ENCODE data around the gene CFAP92. TPM values are rescaled to one million over a fixed set of nuclear protein-coding genes. Genes with fewer than 3 reads are reported as not detected.
"Not testable (repeated sequence)": the region's sequence is repeated elsewhere in the genome, so short reads cannot be mapped to it uniquely, and the experiment has no call there.

The CFAP92 gene
- total and polyA plus RNA-seq, 11 donors, result 0.12 to 1.8 (median 0.36) TPM; not detected in 3

- DNase-seq (no peak), ATAC-seq (no peak)
- Histone ChIP-seq H3K36me3 (no peaks in the 10 kb centered on the region), H3K4me3 (no peak overlapping the region), H3K27ac (no peak overlapping the region), H3K27me3 (no peaks in the 10 kb centered on the region), H3K9me3 (peaks cover 0 to 8% (median 0%) of the 10 kb centered on the region in 12 donors), H3K4me1 (no peaks in the 10 kb centered on the region)
- no peak for TF ChIP-seq POLR2A (IDR thresholded peaks at IDR 0.05)
- intact Hi-C loops (cut with DNase I), result no loop called here
- WGBS, 4 donors, result 85 to 88% (median 87%) methylated on average over 6 to 12 of the region's 12 CpGs
Measured at GRCh38 chr3:128932516-128933212, 61.2 kb downstream of the CFAP92 start.

GRCh38 chr3:128931046-128931445 is 62.8 kb downstream of the CFAP92 start:
- Histone ChIP-seq H3K4me3 (no peak overlapping the region), H3K27ac (no peak overlapping the region), H3K27me3 (no peaks in the 10 kb centered on the region), H3K36me3 (no peaks in the 10 kb centered on the region), H3K4me1 (no peaks in the 10 kb centered on the region), H3K9me3 (peaks cover 0 to 8% (median 0%) of the 10 kb centered on the region in 12 donors)
- TF ChIP-seq CTCF (IDR thresholded peaks at IDR 0.05) (no peak), POLR2A (IDR thresholded peaks at IDR 0.05) (no peak)
- WGBS, 4 donors, result 83 to 91% (median 84%) methylated on average over 9 to 10 of the region's 10 CpGs
- intact Hi-C loops (cut with DNase I), result no loop called here
- DNase-seq (no peak), ATAC-seq (no peak)

- Histone ChIP-seq H3K27ac (no peak overlapping the region), H3K36me3 (no peaks in the 10 kb centered on the region), H3K27me3 (no peaks in the 10 kb centered on the region), H3K4me3 (no peak overlapping the region), H3K9me3 (peaks cover 0 to 15% (median 0%) of the 10 kb centered on the region in 12 donors), H3K4me1 (no peaks in the 10 kb centered on the region)
- 89 to 97% (median 93%) methylated on average over 3 of the region's 3 CpGs for WGBS, 4 donors
- TF ChIP-seq CTCF (IDR thresholded peaks at IDR 0.05), result no peak
- no peak for TF ChIP-seq POLR2A (IDR thresholded peaks at IDR 0.05)
- no peak for ATAC-seq
- DNase-seq, result no peak
- intact Hi-C loops (cut with DNase I), result no loop called here
Measured at GRCh38 chr3:128929364-128929763, 64.5 kb downstream of the CFAP92 start.

- H3K9me3 ChIP-seq, result peaks cover 0 to 32% (median 8%) of the 10 kb centered on the region in 12 donors
- ATAC-seq; intact Hi-C loops (cut with DNase I); DNase-seq; H3K36me3 ChIP-seq; H3K27ac ChIP-seq; H3K4me1 ChIP-seq; H3K4me3 ChIP-seq; H3K27me3 ChIP-seq: not testable (repeated sequence)
- WGBS, 4 donors, result 86 to 95% (median 88%) methylated on average over 6 of the region's 6 CpGs
Measured at GRCh38 chr3:128923986-128924385, 69.9 kb downstream of the CFAP92 start.

- H3K27ac ChIP-seq, result no peak overlapping the region
- intact Hi-C loops (cut with DNase I), result no loop called here
- peak overlapping the region in 1 of 12 donors; percentile 5 for H3K4me3 ChIP-seq
- no peaks in the 10 kb centered on the region for H3K4me1 ChIP-seq
- ATAC-seq (no peak), DNase-seq (no peak)
- WGBS, 4 donors, result 56 to 95% (median 86%) methylated on average over 2 of the region's 2 CpGs
- H3K36me3 ChIP-seq, result peaks cover 0 to 11% (median 0%) of the 10 kb centered on the region in 9 donors
- TF ChIP-seq POLR2A (IDR thresholded peaks at IDR 0.05) (no peak), CTCF (IDR thresholded peaks at IDR 0.05) (no peak)
- peaks cover 0 to 32% (median 8%) of the 10 kb centered on the region in 12 donors for H3K9me3 ChIP-seq
- H3K27me3 ChIP-seq, result no peaks in the 10 kb centered on the region
Measured at GRCh38 chr3:128923576-128923975, 70.3 kb downstream of the CFAP92 start.

Measured in heart left ventricle (tissue), 16 donors.